Karpas-422 (cell line): ENCODE data around the gene KIF22. TPM values are rescaled to one million over a fixed set of nuclear protein-coding genes. Genes with fewer than 3 reads are reported as not detected.
"Not testable (repeated sequence)": the region's sequence is repeated elsewhere in the genome, so short reads cannot be mapped to it uniquely, and the experiment has no call there.

ENCODE experiments used
- DNase-seq: peaks from one replicate; pipeline ENCODE4 v3.0.0-alpha.2; 2015
- H2AFZ ChIP-seq: fragments of 200-600 bp; sonication (generic); 2 replicates; pipeline ENCODE4 v1.6.1; 2014; ENCODE audit warnings: antibody characterized with exemption, low read length, mixed read lengths
- H3K27ac ChIP-seq: fragments of 200-600 bp; sonication (generic); 2 replicates; pipeline ENCODE4 v1.5.1; 2014; ENCODE audit warnings: mild to moderate bottlenecking, low read length, moderate library complexity
- H3K27me3 ChIP-seq: fragments of 200-600 bp; sonication (generic); 2 replicates; pipeline ENCODE4 v1.6.1; 2014; ENCODE audit warnings: low read length, mixed read lengths
- H3K36me3 ChIP-seq: fragments of 200-600 bp; sonication (generic); 2 replicates; pipeline ENCODE4 v1.6.1; 2014; ENCODE audit warnings: low read length, mixed read lengths; ENCODE audit not compliant: insufficient read depth
- H3K4me1 ChIP-seq: fragments of 200-600 bp; sonication (generic); 2 replicates; pipeline ENCODE4 v1.6.1; 2014; ENCODE audit warnings: mild to moderate bottlenecking, low read length, mixed read lengths
- H3K4me2 ChIP-seq: fragments of 200-600 bp; sonication (generic); 2 replicates; pipeline ENCODE4 v1.6.1; 2014; ENCODE audit warnings: low read length, low read depth, mild to moderate bottlenecking; ENCODE audit not compliant: poor library complexity, severe bottlenecking
- H3K4me3 ChIP-seq: fragments of 200-600 bp; sonication (generic); 2 replicates; pipeline ENCODE4 v1.5.1; 2014; ENCODE audit warnings: mild to moderate bottlenecking, antibody characterized with exemption, low read length, mixed read lengths
- H3K79me2 ChIP-seq: fragments of 200-600 bp; sonication (generic); 2 replicates; pipeline ENCODE4 v1.6.1; 2014; ENCODE audit warnings: mild to moderate bottlenecking, low read length, mixed read lengths
- H3K9ac ChIP-seq: fragments of 200-600 bp; sonication (generic); 2 replicates; pipeline ENCODE4 v1.6.0; 2014; ENCODE audit warnings: low read length
- H3K9me2 ChIP-seq: fragments of 200-600 bp; sonication (generic), shearing (Covaris generic); replicated peaks from 2 replicates; pipeline ENCODE4 v1.6.0; 2014; ENCODE audit warnings: mild to moderate bottlenecking, low read length, moderate library complexity; ENCODE audit not compliant: insufficient read depth
- H3K9me3 ChIP-seq: fragments of 300-700, 200-600 bp; sonication (generic); 2 replicates; pipeline ENCODE4 v1.6.1; 2014; ENCODE audit warnings: low read length, mixed read lengths
- H4K20me1 ChIP-seq: fragments of 200-600 bp; sonication (generic); 2 replicates; pipeline ENCODE4 v1.6.1; 2014; ENCODE audit warnings: mild to moderate bottlenecking, antibody characterized with exemption, low read length, low read depth; ENCODE audit not compliant: insufficient read depth
- total RNA-seq: library from RNA; depleted of rRNA; stranded (reverse); fragments of >200 nt; shearing (Covaris generic); gene quantifications from 2 replicates; pipeline ENCODE4 v1.2.3, GENCODE V29; 2014; ENCODE audit warnings: low replicate concordance

The KIF22 gene
- total RNA-seq, 1 experiment from 2014 or later, result 75.4 TPM

GRCh38 chr16:29831490-29831889 lies 40.9 kb downstream of the KIF22 start:
- H3K36me3 ChIP-seq, result no peaks in the 10 kb centered on the region
- no peak overlapping the region for H2AFZ ChIP-seq
- no peak overlapping the region for H3K9ac ChIP-seq
- no peaks in the 10 kb centered on the region for H3K9me2 ChIP-seq
- no peaks in the 10 kb centered on the region for H3K4me1 ChIP-seq
- no peak overlapping the region for H3K4me3 ChIP-seq
- H3K4me2 ChIP-seq, result no peak overlapping the region
- no peaks in the 10 kb centered on the region for H3K79me2 ChIP-seq
- no peak for DNase-seq
- no peak overlapping the region for H3K27ac ChIP-seq
- no peaks in the 10 kb centered on the region for H3K9me3 ChIP-seq
- no peaks in the 10 kb centered on the region for H3K27me3 ChIP-seq
- H4K20me1 ChIP-seq, result no peaks in the 10 kb centered on the region

DNA sequence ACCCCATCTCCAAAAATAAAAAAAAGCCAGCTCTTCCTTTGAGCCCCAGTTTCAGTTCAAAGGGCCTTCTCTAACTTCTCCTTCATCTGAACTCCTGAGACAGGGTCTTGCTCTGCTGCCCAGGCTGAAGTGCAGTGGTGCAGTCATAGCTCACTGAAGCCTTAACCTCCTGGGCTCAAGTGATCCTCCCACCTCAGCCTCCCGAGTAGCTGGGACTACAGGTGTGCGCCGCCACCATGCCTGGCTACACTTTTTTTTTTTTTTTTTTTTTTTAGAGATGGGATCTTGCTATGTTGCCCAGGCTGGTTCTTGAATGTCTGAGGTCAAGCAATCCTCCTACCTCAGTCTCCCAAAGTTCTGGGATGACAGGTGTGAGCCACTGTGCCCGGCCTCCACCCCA lies 42.7 kb downstream of the KIF22 start:
- not testable (repeated sequence) for H3K79me2 ChIP-seq, H3K4me1 ChIP-seq, H4K20me1 ChIP-seq, H3K27me3 ChIP-seq, H2AFZ ChIP-seq, H3K36me3 ChIP-seq, H3K4me3 ChIP-seq, DNase-seq, H3K9ac ChIP-seq, H3K27ac ChIP-seq, H3K9me3 ChIP-seq, H3K4me2 ChIP-seq, H3K9me2 ChIP-seq

DNA sequence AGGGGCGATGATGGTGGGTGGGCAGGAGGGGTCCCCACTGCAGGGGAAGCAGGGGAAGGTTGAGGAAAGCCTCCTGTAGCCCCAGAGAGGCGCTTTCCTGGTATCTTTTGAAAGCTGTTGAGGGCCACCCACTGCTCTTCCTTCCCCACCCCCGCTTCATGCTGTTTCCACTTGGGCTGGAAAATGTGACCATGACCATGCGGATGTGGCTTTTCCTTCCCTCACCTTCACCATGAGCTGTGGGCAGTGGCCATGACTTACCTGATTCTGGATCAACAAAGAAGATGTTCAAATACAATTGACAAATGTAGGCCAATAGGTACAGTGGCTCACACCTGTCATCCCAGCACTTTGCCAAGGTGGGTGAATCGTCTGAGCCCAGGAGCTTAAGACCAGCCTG lies 43.5 kb downstream of the KIF22 start:
- Histone ChIP-seq H2AFZ (no peak overlapping the region), H4K20me1 (no peaks in the 10 kb centered on the region), H3K27ac (no peak overlapping the region), H3K4me1 (no peaks in the 10 kb centered on the region), H3K27me3 (no peaks in the 10 kb centered on the region), H3K4me2 (no peak overlapping the region), H3K36me3 (no peaks in the 10 kb centered on the region), H3K4me3 (no peak overlapping the region), H3K9me2 (no peaks in the 10 kb centered on the region), H3K9me3 (no peaks in the 10 kb centered on the region), H3K9ac (no peak overlapping the region), H3K79me2 (no peaks in the 10 kb centered on the region)
- DNase-seq, result no peak

DNA sequence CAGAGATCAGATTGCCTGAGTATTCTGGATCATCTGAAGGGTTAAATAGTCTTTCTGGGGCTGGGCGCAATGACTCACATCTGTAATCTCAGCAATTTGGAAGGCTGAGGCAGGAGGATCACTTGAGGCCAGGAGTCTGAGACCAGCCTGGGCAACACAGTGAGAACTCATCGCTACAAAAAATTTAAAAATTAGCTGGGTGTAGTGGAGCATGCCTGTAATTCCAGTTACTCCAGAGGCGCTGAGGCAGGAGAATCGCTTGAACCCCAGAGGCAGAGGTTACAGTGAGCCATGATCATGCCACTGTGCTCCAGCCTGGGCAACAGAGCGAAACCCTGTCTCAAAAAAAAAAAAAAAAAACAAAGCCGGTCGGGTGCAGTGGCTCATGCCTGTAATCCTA lies 45.4 kb downstream of the KIF22 start:
- DNase-seq, result no peak
- H3K36me3 ChIP-seq, result no peaks in the 10 kb centered on the region
- no peaks in the 10 kb centered on the region for H3K9me3 ChIP-seq
- no peak overlapping the region for H3K27ac ChIP-seq
- H3K9me2 ChIP-seq, result no peaks in the 10 kb centered on the region
- no peak overlapping the region for H3K4me3 ChIP-seq
- no peak overlapping the region for H2AFZ ChIP-seq
- H3K27me3 ChIP-seq, result no peaks in the 10 kb centered on the region
- H3K4me2 ChIP-seq, result no peak overlapping the region
- no peak overlapping the region for H3K9ac ChIP-seq
- H4K20me1 ChIP-seq, result no peaks in the 10 kb centered on the region
- H3K4me1 ChIP-seq, result no peaks in the 10 kb centered on the region
- no peaks in the 10 kb centered on the region for H3K79me2 ChIP-seq

- Histone ChIP-seq H3K4me3 (no peak overlapping the region), H3K4me2 (no peak overlapping the region), H2AFZ (no peak overlapping the region), H3K9me3 (no peaks in the 10 kb centered on the region), H4K20me1 (no peaks in the 10 kb centered on the region), H3K9ac (no peak overlapping the region), H3K36me3 (no peaks in the 10 kb centered on the region), H3K4me1 (no peaks in the 10 kb centered on the region), H3K27ac (no peak overlapping the region), H3K79me2 (no peaks in the 10 kb centered on the region), H3K9me2 (no peaks in the 10 kb centered on the region), H3K27me3 (no peaks in the 10 kb centered on the region)
- no peak for DNase-seq
Measured at GRCh38 chr16:29836623-29837022, 46.1 kb downstream of the KIF22 start.

- no peaks in the 10 kb centered on the region for H3K36me3 ChIP-seq
- H4K20me1 ChIP-seq, result no peaks in the 10 kb centered on the region
Measured at GRCh38 chr16:29837841-29838240, 47.3 kb downstream of the KIF22 start.

DNA sequence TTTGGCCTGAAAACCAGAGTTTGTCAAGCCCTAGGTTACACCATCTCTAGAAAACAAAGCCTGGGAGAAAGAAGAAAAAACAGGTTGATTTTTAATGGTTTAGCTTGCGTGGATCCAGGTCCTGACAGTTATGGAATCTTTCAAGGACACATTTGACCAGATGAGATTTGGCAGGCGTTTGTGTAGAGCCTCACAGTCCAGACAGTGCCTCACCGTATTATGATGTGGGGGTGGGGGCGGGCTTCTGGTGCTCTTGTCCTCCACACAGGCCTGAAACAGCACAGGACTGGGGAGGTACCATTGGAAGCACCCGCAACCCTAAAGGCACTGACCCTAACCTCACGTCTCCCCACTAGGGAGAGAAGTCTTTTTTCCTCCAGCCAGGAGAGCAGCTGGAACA lies 49.3 kb downstream of the KIF22 start:
- H3K27ac ChIP-seq, result no peak overlapping the region
- H3K9me3 ChIP-seq, result no peaks in the 10 kb centered on the region
- H2AFZ ChIP-seq, result no peak overlapping the region
- H3K36me3 ChIP-seq, result no peaks in the 10 kb centered on the region
- no peak overlapping the region for H3K4me2 ChIP-seq
- H3K79me2 ChIP-seq, result no peaks in the 10 kb centered on the region
- H3K9ac ChIP-seq, result no peak overlapping the region
- H3K4me1 ChIP-seq, result no peaks in the 10 kb centered on the region
- no peaks in the 10 kb centered on the region for H3K27me3 ChIP-seq
- DNase-seq, result no peak
- no peaks in the 10 kb centered on the region for H3K9me2 ChIP-seq
- H4K20me1 ChIP-seq, result no peaks in the 10 kb centered on the region
- no peak overlapping the region for H3K4me3 ChIP-seq

More at GRCh38 chr16:29837841-29838240, 47.3 kb downstream of the KIF22 start:
- Histone ChIP-seq H2AFZ (no peak overlapping the region), H3K4me2 (no peak overlapping the region), H3K27me3 (no peaks in the 10 kb centered on the region), H3K9me3 (no peaks in the 10 kb centered on the region), H3K9me2 (no peaks in the 10 kb centered on the region), H3K4me3 (no peak overlapping the region), H3K9ac (no peak overlapping the region), H3K4me1 (no peaks in the 10 kb centered on the region), H3K27ac (no peak overlapping the region), H3K79me2 (no peaks in the 10 kb centered on the region)
- DNase-seq, result no peak

DNA sequence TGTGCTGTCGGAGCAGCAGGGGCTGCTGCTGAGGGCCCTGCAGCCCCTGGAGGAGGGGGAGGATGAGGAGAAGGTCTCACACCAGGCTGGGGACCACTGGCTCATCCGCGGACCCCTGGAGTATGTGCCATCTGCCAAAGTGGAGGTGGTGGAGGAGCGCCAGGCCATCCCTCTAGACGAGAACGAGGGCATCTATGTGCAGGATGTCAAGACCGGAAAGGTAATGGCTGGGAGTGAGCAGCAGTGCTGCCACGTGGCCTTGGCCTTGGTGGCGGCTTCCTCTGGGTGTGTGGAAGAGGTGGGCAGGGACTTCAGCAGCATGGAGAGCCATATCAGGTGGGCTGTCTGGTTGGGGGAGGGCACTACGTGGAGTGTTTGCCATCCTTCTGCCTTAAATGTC lies 49.7 kb downstream of the KIF22 start:
- Histone ChIP-seq H3K4me2 (no peak overlapping the region), H3K9me2 (no peaks in the 10 kb centered on the region), H3K79me2 (no peaks in the 10 kb centered on the region), H3K36me3 (no peaks in the 10 kb centered on the region), H4K20me1 (no peaks in the 10 kb centered on the region), H3K4me1 (no peaks in the 10 kb centered on the region), H3K9me3 (no peaks in the 10 kb centered on the region), H3K9ac (no peak overlapping the region), H3K27ac (no peak overlapping the region), H3K27me3 (no peaks in the 10 kb centered on the region), H2AFZ (no peak overlapping the region), H3K4me3 (no peak overlapping the region)
- DNase-seq, result no peak

DNA sequence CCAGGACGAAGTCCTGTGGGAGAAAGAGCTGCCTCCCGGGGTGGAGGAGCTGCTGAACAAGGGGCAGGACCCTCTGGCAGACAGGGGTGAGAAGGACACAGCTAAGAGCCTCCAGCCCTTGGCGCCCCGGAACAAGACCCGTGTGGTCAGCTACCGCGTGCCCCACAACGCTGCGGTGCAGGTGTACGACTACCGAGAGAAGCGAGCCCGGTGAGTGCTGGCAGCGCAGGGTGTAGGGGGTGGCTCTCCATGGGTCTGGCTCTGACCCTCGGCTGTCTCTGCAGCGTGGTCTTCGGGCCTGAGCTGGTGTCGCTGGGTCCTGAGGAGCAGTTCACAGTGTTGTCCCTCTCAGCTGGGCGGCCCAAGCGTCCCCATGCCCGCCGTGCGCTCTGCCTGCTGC lies 51.1 kb downstream of the KIF22 start:
- Histone ChIP-seq H3K36me3 (no peaks in the 10 kb centered on the region), H3K4me3 (no peak overlapping the region), H3K79me2 (no peaks in the 10 kb centered on the region), H2AFZ (no peak overlapping the region), H4K20me1 (no peaks in the 10 kb centered on the region), H3K9ac (no peak overlapping the region), H3K4me1 (no peaks in the 10 kb centered on the region), H3K27ac (no peak overlapping the region), H3K4me2 (no peak overlapping the region), H3K9me3 (no peaks in the 10 kb centered on the region), H3K9me2 (no peaks in the 10 kb centered on the region), H3K27me3 (no peaks in the 10 kb centered on the region)
- DNase-seq, result no peak
